GM10266 (cell line): ENCODE data around the gene MAP1LC3A.

Source experiments
- DNase-seq: peaks from one replicate; pipeline ENCODE4 v3.0.0; 2012; ENCODE audit errors: extremely low spot score
- TF ChIP-seq, protein P1 (sequence below): IDR thresholded peaks from 2 replicates; pipeline ENCODE4 v1.5.1; 2012; ENCODE audit warnings: mild to moderate bottlenecking, low read depth; ENCODE audit not compliant: control insufficient read depth, insufficient read depth; ENCODE audit errors: missing control alignments

MAP1LC3A gene

DNA sequence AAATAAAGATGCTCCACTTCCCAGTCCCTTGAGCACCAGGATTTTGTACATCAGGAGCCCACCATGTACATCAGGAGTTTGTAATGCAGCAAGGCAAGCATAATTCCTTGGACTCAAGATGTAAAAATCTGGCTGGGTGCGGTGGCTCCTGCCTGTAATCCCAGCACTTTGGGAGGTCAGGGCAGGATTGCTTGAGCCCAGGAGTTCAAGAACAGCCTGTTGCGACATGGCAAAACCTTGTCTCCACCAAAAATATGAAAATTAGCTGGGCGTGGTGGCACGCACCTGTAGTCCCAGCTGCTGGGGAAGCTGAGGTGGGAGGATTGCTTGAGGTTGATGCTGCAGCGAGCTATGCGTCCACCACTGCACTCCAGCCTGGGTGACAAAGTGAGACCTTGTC, 16.1 kb upstream of the MAP1LC3A start:
- TF ChIP-seq, protein P1, sequence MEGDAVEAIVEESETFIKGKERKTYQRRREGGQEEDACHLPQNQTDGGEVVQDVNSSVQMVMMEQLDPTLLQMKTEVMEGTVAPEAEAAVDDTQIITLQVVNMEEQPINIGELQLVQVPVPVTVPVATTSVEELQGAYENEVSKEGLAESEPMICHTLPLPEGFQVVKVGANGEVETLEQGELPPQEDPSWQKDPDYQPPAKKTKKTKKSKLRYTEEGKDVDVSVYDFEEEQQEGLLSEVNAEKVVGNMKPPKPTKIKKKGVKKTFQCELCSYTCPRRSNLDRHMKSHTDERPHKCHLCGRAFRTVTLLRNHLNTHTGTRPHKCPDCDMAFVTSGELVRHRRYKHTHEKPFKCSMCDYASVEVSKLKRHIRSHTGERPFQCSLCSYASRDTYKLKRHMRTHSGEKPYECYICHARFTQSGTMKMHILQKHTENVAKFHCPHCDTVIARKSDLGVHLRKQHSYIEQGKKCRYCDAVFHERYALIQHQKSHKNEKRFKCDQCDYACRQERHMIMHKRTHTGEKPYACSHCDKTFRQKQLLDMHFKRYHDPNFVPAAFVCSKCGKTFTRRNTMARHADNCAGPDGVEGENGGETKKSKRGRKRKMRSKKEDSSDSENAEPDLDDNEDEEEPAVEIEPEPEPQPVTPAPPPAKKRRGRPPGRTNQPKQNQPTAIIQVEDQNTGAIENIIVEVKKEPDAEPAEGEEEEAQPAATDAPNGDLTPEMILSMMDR, result no peak

DNA sequence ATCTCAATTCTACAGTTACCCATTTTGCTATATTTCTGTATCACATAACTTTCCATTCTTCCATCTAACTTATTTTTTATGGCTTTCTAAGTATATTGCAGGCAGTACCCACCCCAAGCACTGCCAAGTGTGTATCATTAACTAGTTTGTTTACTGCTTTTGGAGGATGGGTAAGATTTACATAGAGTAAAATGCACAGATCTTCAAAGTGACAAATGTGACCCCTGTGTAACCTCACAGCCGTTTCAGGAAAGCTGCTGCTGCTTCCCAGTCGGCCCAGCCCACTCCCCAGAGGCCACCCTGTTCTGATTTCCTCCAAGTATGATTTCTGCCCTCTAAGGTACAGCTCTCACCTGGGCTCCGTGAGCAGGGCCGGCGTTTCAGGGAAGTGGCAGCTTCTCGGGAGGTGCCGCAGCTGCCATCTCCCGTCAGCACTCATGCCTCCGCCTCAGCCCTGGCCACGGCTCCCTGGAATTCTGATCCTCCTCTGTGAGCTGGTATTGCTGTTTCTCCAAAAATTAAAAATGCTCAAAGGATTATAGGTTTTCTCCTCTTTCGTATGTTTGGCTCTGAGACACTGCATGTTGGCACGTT, 15.0 kb upstream of the MAP1LC3A start:
- no peak for DNase-seq
- TF ChIP-seq, protein P1, result no peak

More for the DNA sequence above, 16.1 kb upstream of the MAP1LC3A start:
- no peak for DNase-seq

DNA sequence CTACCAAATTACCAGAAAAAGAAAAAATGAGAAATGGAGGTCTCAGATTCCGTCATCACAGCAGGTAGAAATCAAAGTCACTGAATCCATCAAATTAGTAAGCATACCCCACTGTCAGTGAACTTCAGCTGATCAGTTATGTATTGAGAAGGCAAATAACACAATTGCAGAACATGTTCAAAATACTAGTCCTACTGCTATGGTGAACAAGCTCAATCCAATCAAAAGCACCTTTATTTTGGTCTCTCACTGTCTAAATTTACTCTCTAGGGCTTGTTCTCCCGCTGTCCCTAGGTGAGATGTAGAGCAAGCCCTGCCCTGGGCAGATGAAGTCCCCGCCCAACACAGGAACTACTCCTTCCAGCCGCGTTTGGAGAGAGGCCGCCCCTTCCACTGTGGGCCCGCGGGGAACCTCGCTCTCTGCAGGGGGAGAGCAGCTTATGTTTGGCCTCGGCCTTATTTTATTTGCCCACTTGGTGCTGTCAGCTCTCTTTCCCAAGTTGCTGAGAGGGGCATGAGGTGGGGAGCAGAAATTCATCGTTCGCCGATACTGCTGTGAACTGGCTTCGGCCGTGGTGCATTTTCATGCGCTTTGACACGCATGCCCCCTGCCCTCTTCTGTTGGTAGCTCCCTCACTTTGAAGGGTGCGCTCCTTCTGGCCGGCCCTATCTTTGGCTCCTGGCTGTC, 14.3 kb upstream of the MAP1LC3A start:
- no peak for DNase-seq

DNA sequence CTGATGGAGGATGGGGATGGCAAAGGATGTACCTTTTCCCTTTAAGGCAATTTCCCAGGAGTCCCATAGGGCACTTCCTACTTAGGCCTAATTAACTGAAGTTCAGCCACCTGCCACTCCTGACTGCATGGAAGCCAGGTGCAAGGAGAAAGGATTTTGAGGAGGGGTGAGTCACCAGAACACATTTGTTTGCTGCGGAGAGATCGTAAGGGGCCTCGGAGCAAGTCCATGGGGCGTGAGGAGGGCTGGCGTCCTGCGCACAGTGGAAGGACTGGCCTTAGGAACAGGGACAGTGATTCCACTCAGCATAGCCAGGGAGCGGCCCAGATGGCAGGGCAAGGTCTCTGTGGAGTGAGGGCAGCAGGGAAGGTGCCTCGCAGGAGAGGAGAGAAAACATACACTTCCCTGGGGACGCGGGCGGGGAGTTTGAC, 11.8 kb upstream of the MAP1LC3A start:
- TF ChIP-seq, protein P1, result no peak
- DNase-seq, result no peak

More for the DNA sequence above, 14.3 kb upstream of the MAP1LC3A start:
- TF ChIP-seq, protein P1, result no peak

DNA sequence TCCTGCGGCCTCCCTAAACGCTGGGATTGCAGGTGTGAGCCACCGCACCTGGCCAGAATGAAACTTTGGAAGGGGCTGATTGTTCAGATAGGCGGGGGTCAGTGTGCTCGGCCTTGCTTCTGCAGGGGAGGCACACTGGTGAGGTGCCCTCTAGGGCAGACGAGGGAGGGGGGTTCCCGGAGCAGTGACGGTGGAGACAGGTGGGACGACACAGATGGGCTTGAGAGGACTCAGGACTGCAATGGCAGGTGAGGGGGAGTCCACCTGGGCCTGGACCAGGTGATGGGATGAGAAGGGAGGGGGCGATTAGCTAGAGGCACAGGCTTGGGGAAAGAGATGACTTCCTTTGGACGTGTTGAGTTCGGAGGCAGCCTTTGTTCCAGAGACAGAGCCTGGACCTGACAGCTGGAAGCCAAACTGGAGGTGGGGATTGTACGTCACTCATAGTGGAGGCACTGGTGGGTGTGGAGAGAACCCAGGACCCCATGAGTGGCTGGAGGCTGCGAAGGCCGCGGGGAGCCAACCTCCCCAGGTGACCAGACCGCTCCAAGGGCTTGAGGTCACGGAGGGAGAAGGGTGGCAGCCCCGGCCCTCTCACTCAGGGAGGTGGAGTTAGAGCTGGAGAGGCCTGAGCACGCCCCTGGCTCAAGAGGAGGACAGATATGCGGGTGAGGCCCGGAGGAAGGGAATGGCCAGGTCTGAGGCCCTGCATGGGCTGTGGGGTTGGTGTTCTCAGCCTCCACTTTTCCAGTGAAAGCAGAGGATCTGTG, 10.5 kb upstream of the MAP1LC3A start:
- TF ChIP-seq, protein P1, result no peak
- DNase-seq, result no peak

DNA sequence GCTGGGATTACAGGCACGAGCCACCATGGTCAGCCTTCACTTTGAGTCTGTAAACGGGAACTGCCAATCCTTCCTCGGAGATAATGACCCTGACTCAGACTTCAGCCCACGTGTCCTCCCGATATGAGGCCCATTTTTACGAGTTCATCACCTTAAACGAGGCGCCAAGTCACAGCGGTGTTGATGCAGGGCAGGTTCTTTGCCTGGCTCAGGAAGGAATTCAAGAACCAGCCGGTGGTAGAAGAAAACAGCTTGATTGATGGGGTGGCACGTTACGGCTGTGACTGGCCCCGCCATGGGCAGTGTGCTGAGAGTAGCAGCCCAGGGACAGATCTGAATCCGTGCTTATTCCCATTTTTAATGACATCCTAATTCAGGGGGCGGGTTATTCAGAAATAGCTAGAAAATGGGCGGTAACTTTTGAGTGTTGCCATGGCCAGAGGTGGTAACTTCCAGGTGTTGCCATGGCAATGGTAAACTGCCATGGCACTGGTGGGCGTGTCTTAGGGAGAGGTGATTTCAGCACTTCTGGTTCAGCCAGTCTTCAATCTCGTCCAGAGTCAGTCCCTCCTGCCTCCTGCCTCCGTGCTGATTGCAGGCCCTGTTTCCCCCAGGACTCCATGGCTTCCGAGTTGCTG, 9.1 kb upstream of the MAP1LC3A start:
- no peak for DNase-seq
- TF ChIP-seq, protein P1, result no peak
